IMR-90 (cell line): ENCODE results near the gene FXYD1.

ENCODE experiments used
- CTCF ChIP-seq: conservative IDR thresholded peaks from 2 replicates; pipeline ENCODE4 v1.5.1; 2012; ENCODE audit warnings: mild to moderate bottlenecking, low read depth, low read length, improper control_type of control experiment
- RCOR1 ChIP-seq: IDR thresholded peaks from 2 replicates; pipeline ENCODE4 v1.6.1; 2012; ENCODE audit warnings: mild to moderate bottlenecking, low read length, improper control_type of control experiment; ENCODE audit not compliant: insufficient replicate concordance
- RFX5 ChIP-seq: IDR thresholded peaks from 2 replicates; pipeline ENCODE4 v1.8.0; 2012; ENCODE audit warnings: low read depth, mild to moderate bottlenecking, low read length, moderate library complexity
- SMC3 ChIP-seq: fragments of 150-350 bp; IDR thresholded peaks from 2 replicates; pipeline ENCODE4 v1.6.1; 2016; ENCODE audit warnings: low read depth, mild to moderate bottlenecking, antibody characterized with exemption, low read length, moderate library complexity

DNA sequence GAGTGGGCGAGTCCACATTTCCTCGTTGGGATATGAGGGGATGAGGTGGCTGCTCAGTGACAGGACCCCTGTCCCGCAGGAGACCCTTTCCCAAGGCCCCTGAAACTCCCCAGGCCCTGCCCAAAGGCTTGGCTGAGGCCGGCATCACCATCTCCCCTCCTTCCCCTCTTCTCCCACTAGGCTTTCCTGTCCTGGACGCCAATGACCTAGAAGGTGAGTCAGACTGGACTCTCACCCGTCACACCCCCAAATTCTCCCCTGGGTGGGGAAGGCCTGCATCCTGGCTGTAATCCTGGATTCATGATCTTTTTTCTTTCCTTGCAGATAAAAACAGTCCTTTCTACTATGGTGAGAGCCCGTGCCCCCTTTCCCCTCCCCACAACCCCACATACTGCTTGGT, 17.7 kb upstream of the FXYD1 start:
- TF ChIP-seq CTCF (no peak), RCOR1 (no peak), RFX5 (no peak), SMC3 (no peak)
